ENCODE data around the gene COMTD1.

- TF ChIP-seq CTCF (IDR thresholded peaks at IDR 0.05) (no peak), POLR2AphosphoS5 (IDR thresholded peaks at IDR 0.05) (no peak)
Observed at GRCh38 chr10:75238182-75239095, 2.7 kb upstream of the COMTD1 start.
